HepG2 (cell line): ENCODE results near the gene PDZD7. TPM values are rescaled to one million over a fixed set of nuclear protein-coding genes. Genes with fewer than 3 reads are reported as not detected.

Source experiments
- ATAC-seq: fragments of 200-7000 bp; cut with Tn5 transposase; 3 replicates; pipeline ENCODE4 v1.9.1; 2020; ENCODE audit warnings: mild to moderate bottlenecking, moderate library complexity
- BruUV-seq: library from RNA; stranded (reverse); fragments of 400-500 nt; replicated peaks from 2 replicates; lab custom pipeline; 2021; lab: Mats Ljungman, UMichigan
- CTCF ChIA-PET: fragments of 300-600 bp; formaldehyde crosslinking; extraction: SDS; loops from one replicate; lab custom pipeline; 2021; ENCODE audit warnings: low total read pairs, inconsistent platforms, low intra/inter-chr PET ratio; lab: Yijun Ruan, JAX
- POLR2A ChIA-PET: fragments of 350-600 bp; sonication (Branson Sonifier 250); formaldehyde crosslinking; loops from one replicate; lab custom pipeline; 2020; ENCODE audit warnings: antibody characterized with exemption, inconsistent platforms; lab: Yijun Ruan, JAX
- DNase-seq: peaks from one replicate; pipeline ENCODE4 v3.0.0-alpha.2; 2015; ENCODE audit warnings: low spot score
- FAIRE-seq: peaks from 3 replicates; lab custom pipeline; 2011; peaks lifted over from hg19 to GRCh38; lab: Jason Lieb, UNC
- H2AFZ ChIP-seq: one replicate; pipeline ENCODE4 v1.6.1; 2011; ENCODE audit warnings: low read length, inconsistent platforms
- H3K27ac ChIP-seq: fragments of 300-600 bp; 3 replicates; pipeline ENCODE4 v1.8.0; 2011; ENCODE audit warnings: mixed run types, mild to moderate bottlenecking, mixed read lengths, low read length, inconsistent platforms; ENCODE audit not compliant: insufficient read depth; ENCODE audit errors: extremely low read length
- H3K27me3 ChIP-seq, 2 experiments: fragments of 200-600 bp in 1 of 2; 2 replicates in 1 of 2; 3 replicates in 1 of 2; pipeline versions ENCODE4 v1.6.0 to v1.8.0; 2011; ENCODE audit warnings: low read length in 2 of 2, mild to moderate bottlenecking in 2 of 2, moderate library complexity in 2 of 2, inconsistent platforms in 1 of 2; ENCODE audit not compliant: insufficient read depth in 2 of 2, control insufficient read depth in 1 of 2
- H3K36me3 ChIP-seq, 2 experiments: fragments of 200-600 bp in 1 of 2; replicated peaks in 1 of 2; 2 replicates in 1 of 2; 3 replicates in 1 of 2; pipeline versions ENCODE4 v1.5.1 to v1.8.0; 2011; ENCODE audit warnings: low read length in 2 of 2, inconsistent platforms in 1 of 2; ENCODE audit not compliant: insufficient read depth in 2 of 2, control insufficient read depth in 1 of 2
- H3K4me1 ChIP-seq: 2 replicates; pipeline ENCODE4 v1.5.1; 2012; ENCODE audit warnings: low read length, inconsistent platforms; ENCODE audit not compliant: insufficient read depth
- H3K4me2 ChIP-seq: 2 replicates; pipeline ENCODE4 v1.6.0; 2011; ENCODE audit warnings: low read depth, low read length, inconsistent platforms
- H3K4me3 ChIP-seq, 3 experiments: fragments of 200-600 bp in 1 of 3; sonication (generic), shearing (Covaris generic) in 1 of 3; replicated peaks in 1 of 3; 2 replicates each; pipeline ENCODE4 v1.5.1; 2011 to 2016; ENCODE audit warnings: low read length in 3 of 3, inconsistent platforms in 2 of 3, low read depth in 2 of 3, mild to moderate bottlenecking in 2 of 3, control low read depth in 1 of 3, mixed read lengths in 1 of 3; ENCODE audit not compliant: insufficient read depth in 1 of 3
- H3K79me2 ChIP-seq: one replicate; pipeline ENCODE4 v1.6.1; 2011; ENCODE audit warnings: low read length, inconsistent platforms; ENCODE audit not compliant: insufficient read depth
- H3K9ac ChIP-seq: 2 replicates; pipeline ENCODE4 v1.6.0; 2011; ENCODE audit warnings: mild to moderate bottlenecking, low read depth, low read length, inconsistent platforms; ENCODE audit not compliant: insufficient read depth
- H3K9me3 ChIP-seq: 2 replicates; pipeline ENCODE4 v1.5.1; 2012; ENCODE audit warnings: mild to moderate bottlenecking, low read length
- H4K20me1 ChIP-seq: 2 replicates; pipeline ENCODE4 v1.6.0; 2011; ENCODE audit warnings: inconsistent platforms, mild to moderate bottlenecking, low read length, moderate library complexity; ENCODE audit not compliant: insufficient read depth
- BRD4 ChIP-seq: sonication (generic); formaldehyde crosslinking; IDR thresholded peaks from 2 replicates; pipeline ENCODE4 v1.4.0; 2020; ENCODE audit warnings: missing genetic modification reagents
- MAZ ChIP-seq, 2 experiments: sonication (generic) in 1 of 2; formaldehyde crosslinking in 1 of 2; IDR thresholded peaks; 2 replicates each; pipeline versions ENCODE4 v1.5.0 to v1.6.1; 2012 to 2020; ENCODE audit warnings: low read depth in 2 of 2, mild to moderate bottlenecking in 2 of 2, borderline replicate concordance in 1 of 2, improper control_type of control experiment in 1 of 2, low read length in 1 of 2, missing genetic modification reagents in 1 of 2, moderate library complexity in 1 of 2
- MNT ChIP-seq: fragments of 450-650 bp; IDR thresholded peaks from 2 replicates; pipeline ENCODE4 v1.6.1; 2016
- PAX8 ChIP-seq: sonication (generic); formaldehyde crosslinking; IDR thresholded peaks from 2 replicates; pipeline ENCODE4 v1.8.0; 2022; ENCODE audit warnings: mild to moderate bottlenecking, missing genetic modification reagents, borderline replicate concordance
- TFDP2 ChIP-seq: sonication (generic); formaldehyde crosslinking; IDR thresholded peaks from 2 replicates; pipeline ENCODE4 v1.4.0; 2020; ENCODE audit warnings: missing genetic modification reagents
- TOPORS ChIP-seq: sonication (generic); formaldehyde crosslinking; IDR thresholded peaks from 2 replicates; pipeline ENCODE4 v1.8.0; 2023; ENCODE audit warnings: mild to moderate bottlenecking, missing genetic modification reagents
- YEATS4 ChIP-seq: sonication (generic); formaldehyde crosslinking; IDR thresholded peaks from 2 replicates; pipeline ENCODE4 v1.4.0; 2020; ENCODE audit warnings: missing genetic modification reagents, borderline replicate concordance
- ZBED4 ChIP-seq: sonication (generic); formaldehyde crosslinking; IDR thresholded peaks from 2 replicates; pipeline ENCODE4 v1.4.0; 2020; ENCODE audit warnings: missing genetic modification reagents, borderline replicate concordance
- ZNF234 ChIP-seq: sonication (generic); formaldehyde crosslinking; conservative IDR thresholded peaks from 2 replicates; pipeline ENCODE4 v1.5.1; 2020; ENCODE audit warnings: mild to moderate bottlenecking, missing genetic modification reagents
- ZNF235 ChIP-seq: sonication (generic); formaldehyde crosslinking; IDR thresholded peaks from 2 replicates; pipeline ENCODE4 v1.8.1; 2023; ENCODE audit warnings: mild to moderate bottlenecking, missing genetic modification reagents, borderline replicate concordance
- ZNF281 ChIP-seq: sonication (generic); formaldehyde crosslinking; IDR thresholded peaks from 2 replicates; pipeline ENCODE4 v1.4.0; 2020; ENCODE audit warnings: missing genetic modification reagents, borderline replicate concordance
- ZNF530 ChIP-seq: sonication (generic); formaldehyde crosslinking; IDR thresholded peaks from 2 replicates; pipeline ENCODE4 v1.5.0; 2020; ENCODE audit warnings: low read depth, mild to moderate bottlenecking, missing genetic modification reagents
- ZSCAN22 ChIP-seq: sonication (generic); formaldehyde crosslinking; IDR thresholded peaks from 2 replicates; pipeline ENCODE4 v1.4.0; 2020; ENCODE audit warnings: mild to moderate bottlenecking, missing genetic modification reagents
- WGBS: methylation state at CpG from one replicate; pipeline ENCODE4 v1.1.6; 2017; ENCODE audit warnings: low lambda C conversion rate; 5-methylcytosine and 5-hydroxymethylcytosine counted together
- in situ Hi-C: cut with HindIII; loops from 2 replicates; pipeline ENCODE4 v1.10.0; 2017; ENCODE audit warnings: low pct_unique_long_range_greater_than_20kb; ENCODE audit not compliant: extremely low pct_ligation_motif_present
- intact Hi-C: fragments of 100-400 bp; cut with micrococcal nuclease; formaldehyde crosslinking; loops from one replicate; pipeline ENCODE4 v1.10.0; 2022; ENCODE audit not compliant: unreplicated experiment
- polyA plus RNA-seq, 8 experiments: library from polyadenylated mRNA; depleted of rRNA in 3 of 8; stranded (reverse) in 7 of 8; unstranded in 1 of 8; fragments of >200 nt; fragmentation: Illumina TruSeq in 4 of 8; extraction: Trizol in 4 of 8; gene quantifications; 2 replicates each; pipeline versions ENCODE4 v1.2.1 to v1.2.3, GENCODE V29; 2011 to 2016; ENCODE audit warnings: low read depth in 4 of 8, missing spikeins in 1 of 8, mixed read lengths in 1 of 8; ENCODE audit not compliant: insufficient read depth in 1 of 8
- total RNA-seq, 5 experiments: library from RNA; depleted of rRNA; stranded (reverse); fragments of >200 nt; fragmentation: Illumina TruSeq; extraction: Trizol; gene quantifications; 2 replicates each; pipeline ENCODE4 v1.2.3, GENCODE V29; 2016; ENCODE audit warnings: low read depth in 1 of 5

PDZD7 gene
- total and polyA plus RNA-seq, 2 of the 13 experiments (the other 11 are each of a cell fraction or from before 2014, with no cell fraction given): 0.58 to 0.73 TPM

- TF ChIP-seq ZBED4 (no peak), ZNF530 (CRISPR knock-in tag) (no peak)
Observed at GRCh38 chr10:101054876-101055275, 23.9 kb upstream of the PDZD7 start (continued).

- Histone ChIP-seq H3K27me3 (no peaks in the 10 kb centered on the region), H3K79me2 (peaks cover 14% of the 10 kb centered on the region), H2AFZ (no peak overlapping the region), H3K4me1 (peaks cover 66% of the 10 kb centered on the region), H3K4me2 (no peak overlapping the region), H3K9me3 (no peaks in the 10 kb centered on the region), H3K9ac (no peak overlapping the region), H3K4me3 (no peak overlapping the region), H3K27ac (no peak overlapping the region), H3K36me3 (0 out of 5 replicates have a peak, but pooled peaks cover 0 to 2% of the 10 kb centered on the region in 2 experiments), H4K20me1 (no peaks in the 10 kb centered on the region)
- ChIA-PET CTCF (interaction anchor here (3.2 kb wide), 1 partner anchor 14 kb away, joined by 9 read pairs; no protein-coding TSS in a partner anchor), POLR2A (interaction anchor here (2.2 kb wide), 1 partner anchor 11 kb away, joined by 9 read pairs; no protein-coding TSS in a partner anchor)
- in situ Hi-C loops (no loop called here), intact Hi-C loops (no loop called here)
- no peak for DNase-seq
- FAIRE-seq: no peak
- no TSS peak for BruUV-seq
- ATAC-seq: no peak
- WGBS: 100% methylated on average over 1 of the region's 1 CpG
- TF ChIP-seq ZSCAN22 (CRISPR knock-in tag) (no peak), PAX8 (CRISPR knock-in tag) (no peak), ZNF235 (CRISPR knock-in tag) (no peak), MAZ (IDR thresholded peaks at IDR 0.05; ENCODE audit: borderline replicate concordance, low read depth, low read length) (no peak), MAZ (CRISPR knock-in tag; IDR thresholded peaks at IDR 0.05; ENCODE audit: low read depth) (no peak), ZNF234 (no peak), BRD4 (CRISPR knock-in tag) (no peak), MNT (no peak), ZNF281 (no peak), YEATS4 (no peak), TFDP2 (CRISPR knock-in tag) (no peak), TOPORS (no peak)
Observed at GRCh38 chr10:101054351-101054750, 23.4 kb upstream of the PDZD7 start.
